IPS-18c (cell line): ENCODE measurements around the gene RAP1GAP2.
"Not testable (repeated sequence)": the region's sequence is repeated elsewhere in the genome, so short reads cannot be mapped to it uniquely, and the experiment has no call there.

Experiments used
- H3K4me3 ChIP-seq: 2 replicates; pipeline ENCODE4 v1.7.0; 2013; ENCODE audit warnings: low read depth, mild to moderate bottlenecking, low read length, moderate library complexity; ENCODE audit not compliant: insufficient read depth
- H3K9me3 ChIP-seq: one replicate; pipeline ENCODE4 v1.6.1; 2013; ENCODE audit warnings: mild to moderate bottlenecking, low read length, moderate library complexity; ENCODE audit not compliant: control insufficient read depth, insufficient read depth

RAP1GAP2 gene

GRCh38 chr17:3024346-3024745, 228.1 kb downstream of the RAP1GAP2 start:
- H3K4me3 ChIP-seq, result no peak overlapping the region
- peaks cover 5% of the 10 kb centered on the region for H3K9me3 ChIP-seq

- Histone ChIP-seq H3K9me3 (peaks cover 5% of the 10 kb centered on the region), H3K4me3 (no peak overlapping the region)
These were observed 229.3 kb downstream of the RAP1GAP2 start for GRCh38 chr17:3025421-3026124.

- Histone ChIP-seq H3K9me3 (peaks cover 5% of the 10 kb centered on the region), H3K4me3 (no peak overlapping the region)
These were observed 230.1 kb downstream of the RAP1GAP2 start for GRCh38 chr17:3026125-3026855.

GRCh38 chr17:3026856-3027751, 230.9 kb downstream of the RAP1GAP2 start:
- Histone ChIP-seq H3K4me3 (no peak overlapping the region), H3K9me3 (peaks cover 2% of the 10 kb centered on the region)

GRCh38 chr17:3027786-3028532, 231.7 kb downstream of the RAP1GAP2 start:
- no peak overlapping the region for H3K4me3 ChIP-seq
- H3K9me3 ChIP-seq, result peaks cover 2% of the 10 kb centered on the region

GRCh38 chr17:3029213-3029913, 233.1 kb downstream of the RAP1GAP2 start:
- Histone ChIP-seq H3K9me3 (peaks cover 2% of the 10 kb centered on the region), H3K4me3 (no peak overlapping the region)

- no peak overlapping the region for H3K4me3 ChIP-seq
- H3K9me3 ChIP-seq, result peaks cover 2% of the 10 kb centered on the region
These were observed 233.9 kb downstream of the RAP1GAP2 start for GRCh38 chr17:3030096-3030495.

GRCh38 chr17:3030852-3031470, 234.7 kb downstream of the RAP1GAP2 start:
- H3K9me3 ChIP-seq, H3K4me3 ChIP-seq: not testable (repeated sequence)

- Histone ChIP-seq H3K9me3 (no peaks in the 10 kb centered on the region), H3K4me3 (no peak overlapping the region)
These were observed 236.3 kb downstream of the RAP1GAP2 start for GRCh38 chr17:3032258-3033247.

- Histone ChIP-seq H3K9me3 (no peaks in the 10 kb centered on the region), H3K4me3 (no peak overlapping the region)
These were observed 237.0 kb downstream of the RAP1GAP2 start for GRCh38 chr17:3033248-3033640.

- no peaks in the 10 kb centered on the region for H3K9me3 ChIP-seq
- no peak overlapping the region for H3K4me3 ChIP-seq
These were observed 237.7 kb downstream of the RAP1GAP2 start for GRCh38 chr17:3033741-3034577.

GRCh38 chr17:3034578-3034920, 238.3 kb downstream of the RAP1GAP2 start:
- H3K4me3 ChIP-seq, result no peak overlapping the region
- no peaks in the 10 kb centered on the region for H3K9me3 ChIP-seq

- H3K9me3 ChIP-seq, result no peaks in the 10 kb centered on the region
- H3K4me3 ChIP-seq, result no peak overlapping the region
These were observed 239.2 kb downstream of the RAP1GAP2 start for GRCh38 chr17:3035256-3035967.

- Histone ChIP-seq H3K4me3 (no peak overlapping the region), H3K9me3 (no peaks in the 10 kb centered on the region)
These were observed 239.7 kb downstream of the RAP1GAP2 start for GRCh38 chr17:3035968-3036280.
